GM18507 (cell line): ENCODE results near the gene DLGAP1.
A peak's percentile ranks its signal among the peaks of the same experiment; 100 is the strongest.

Experiments
- DNase-seq: peaks from one replicate; pipeline ENCODE4 v3.0.0; 2011; ENCODE audit warnings: low read depth; ENCODE audit not compliant: insufficient read length; ENCODE audit errors: extremely low spot score
- FAIRE-seq: peaks from 2 replicates; lab custom pipeline; 2011; peaks lifted over from hg19 to GRCh38; lab: Jason Lieb, UNC

Gene DLGAP1

DNA sequence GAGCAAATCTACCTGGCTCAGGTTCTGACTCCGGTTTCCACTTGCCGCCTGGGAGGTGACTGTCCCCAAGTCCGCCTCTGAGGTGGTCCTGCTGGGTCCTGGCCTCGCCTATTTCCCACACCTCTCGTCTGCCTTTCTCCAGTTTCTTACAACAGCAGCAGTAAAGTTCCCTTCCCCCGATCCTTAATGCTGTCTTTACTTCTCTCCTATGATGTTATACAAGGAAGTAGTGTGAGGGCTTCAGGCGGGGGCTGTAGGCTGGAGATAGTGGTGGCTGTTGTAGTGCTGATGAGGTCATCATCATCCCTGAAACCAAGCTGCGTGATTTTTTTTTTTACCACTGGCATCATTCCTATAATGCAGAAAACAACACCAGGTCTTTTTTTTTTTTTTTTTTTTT, 986.3 kb downstream of the DLGAP1 start:
- FAIRE-seq (no peak), DNase-seq (no peak)

DNA sequence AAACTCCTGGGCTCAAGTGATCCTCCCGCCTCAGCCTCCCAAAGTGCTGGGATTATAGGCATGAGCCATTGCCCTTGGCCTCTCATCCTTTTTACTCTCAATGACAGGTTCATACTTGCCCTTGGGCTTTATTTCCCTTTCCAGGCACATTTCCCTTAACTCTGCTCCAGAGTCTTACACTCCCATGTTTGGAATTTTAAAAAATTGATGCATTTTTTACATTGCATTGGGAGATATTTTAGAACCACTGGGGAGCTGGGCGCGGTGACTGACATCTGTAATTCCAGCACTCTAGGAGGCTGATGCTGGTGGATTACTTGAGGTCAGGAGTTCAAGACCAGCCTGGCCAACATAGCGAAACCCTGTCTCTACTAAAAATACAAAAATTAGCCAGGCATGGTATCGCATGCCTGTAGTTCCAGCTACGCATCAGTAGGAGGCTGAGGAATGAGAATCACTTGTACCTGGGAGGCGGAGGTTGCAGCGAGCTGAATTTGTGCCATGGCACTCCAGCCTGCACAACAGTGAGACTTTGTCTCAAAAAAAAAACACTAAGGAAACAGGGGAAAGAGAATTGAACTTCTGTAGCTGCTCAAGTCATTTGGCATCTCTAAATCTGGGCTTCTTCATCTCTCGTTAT, 986.9 kb downstream of the DLGAP1 start:
- no peak for DNase-seq
- no peak for FAIRE-seq

DNA sequence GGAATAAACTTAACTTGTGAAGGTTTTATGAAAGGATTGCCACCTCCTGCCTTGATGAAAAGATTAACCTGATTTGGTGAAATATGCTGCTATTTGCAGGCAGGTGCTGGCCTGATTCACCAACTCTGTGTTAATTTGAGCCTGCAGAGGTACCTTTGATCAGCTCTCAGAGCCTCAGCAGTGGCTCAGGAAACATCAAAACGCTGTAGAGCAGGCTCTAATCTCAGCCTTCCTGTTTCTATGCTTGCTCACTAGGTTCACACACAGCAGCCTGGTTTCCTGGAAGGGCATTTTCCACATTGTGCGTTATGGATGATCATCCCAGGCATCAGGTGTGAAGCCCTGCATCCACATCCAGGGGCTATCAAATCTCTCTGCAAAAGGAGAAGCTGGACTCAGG, 988.2 kb downstream of the DLGAP1 start:
- DNase-seq: no peak
- no peak for FAIRE-seq

DNA sequence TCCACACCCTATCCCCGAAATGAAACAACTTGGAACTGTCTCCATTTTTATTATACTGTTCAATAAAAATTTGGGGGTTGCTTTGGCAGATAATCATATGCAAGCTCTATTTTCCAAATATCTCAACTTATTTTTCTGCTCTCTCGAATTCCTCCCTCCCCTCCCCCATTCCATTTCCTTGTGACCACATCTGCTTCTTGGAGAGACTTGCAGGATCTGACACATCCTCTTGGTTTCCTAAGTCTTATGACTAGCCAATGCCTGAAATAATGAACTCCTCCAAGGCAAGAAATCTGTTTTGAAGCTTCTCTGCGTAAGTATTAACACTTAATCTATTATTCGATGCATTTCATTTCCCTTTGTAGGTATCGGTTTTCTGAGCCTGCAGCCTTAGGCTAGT, 989.1 kb downstream of the DLGAP1 start:
- DNase-seq (no peak), FAIRE-seq (no peak)

DNA sequence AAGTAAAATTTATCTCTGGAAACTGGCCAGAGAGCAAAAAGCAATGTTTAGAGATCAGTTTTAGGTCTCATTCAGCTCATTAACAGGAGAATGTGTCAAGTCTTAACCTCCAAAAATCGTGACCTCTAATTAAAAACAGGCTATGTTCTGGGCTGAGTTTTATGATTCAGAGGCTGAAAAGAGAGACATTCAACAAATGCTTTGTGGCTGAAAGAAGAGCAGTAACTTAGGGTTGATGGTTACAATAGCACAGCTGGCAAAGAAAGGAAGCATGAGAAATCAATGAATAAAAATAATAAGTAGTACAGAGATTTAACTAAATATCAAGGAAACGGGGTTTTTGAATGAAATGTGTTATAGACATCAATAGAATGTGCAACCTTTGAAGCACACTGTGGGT, 992.1 kb downstream of the DLGAP1 start:
- FAIRE-seq: no peak

DNA sequence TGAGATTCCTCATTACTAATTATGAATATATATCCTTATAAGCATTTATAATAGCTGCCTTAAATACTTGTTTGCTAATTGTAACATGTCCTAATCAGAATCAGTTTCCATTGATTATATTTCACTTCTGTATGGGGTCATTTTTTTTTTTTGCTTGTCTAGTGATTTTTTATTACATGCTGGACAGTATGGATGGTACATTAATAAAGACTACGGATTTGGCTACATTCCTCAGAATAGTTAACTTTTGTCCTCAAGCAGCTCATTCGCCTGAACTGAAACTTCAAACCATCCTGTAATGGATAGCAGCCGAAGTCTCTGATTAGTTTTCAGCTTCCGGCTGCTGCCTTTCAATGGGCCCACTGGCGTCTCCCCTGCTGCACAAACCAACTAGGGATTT, 993.4 kb downstream of the DLGAP1 start:
- no peak for FAIRE-seq
- no peak for DNase-seq

More for the DNA sequence above, 992.1 kb downstream of the DLGAP1 start:
- no peak for DNase-seq

DNA sequence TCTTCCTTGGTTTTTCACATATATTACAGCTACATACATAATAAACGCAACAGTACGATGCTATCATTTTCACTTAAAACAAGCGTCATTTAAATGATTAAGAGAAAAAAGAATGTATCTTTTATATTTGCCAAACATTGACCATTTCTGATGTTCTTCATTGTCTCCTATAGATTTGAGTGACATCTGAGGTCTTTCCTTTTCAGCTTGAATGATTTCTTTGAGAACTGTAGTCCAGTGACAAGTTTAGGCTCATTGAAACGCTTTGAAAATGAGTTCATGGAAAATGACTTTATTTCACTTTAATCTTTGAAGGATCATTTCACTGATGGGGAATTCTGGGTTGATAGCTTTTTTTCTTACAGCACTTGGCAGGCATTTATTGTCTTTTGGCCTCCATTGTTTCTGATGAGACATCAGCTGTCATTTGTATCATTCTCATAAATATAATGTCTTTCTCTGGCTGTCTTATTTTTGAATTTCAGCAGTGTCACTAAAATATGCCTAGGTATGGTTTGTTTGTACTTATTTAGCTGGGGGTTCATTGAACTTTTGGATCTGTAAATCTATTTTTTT, 994.2 kb downstream of the DLGAP1 start:
- DNase-seq (no peak), FAIRE-seq (no peak)

DNA sequence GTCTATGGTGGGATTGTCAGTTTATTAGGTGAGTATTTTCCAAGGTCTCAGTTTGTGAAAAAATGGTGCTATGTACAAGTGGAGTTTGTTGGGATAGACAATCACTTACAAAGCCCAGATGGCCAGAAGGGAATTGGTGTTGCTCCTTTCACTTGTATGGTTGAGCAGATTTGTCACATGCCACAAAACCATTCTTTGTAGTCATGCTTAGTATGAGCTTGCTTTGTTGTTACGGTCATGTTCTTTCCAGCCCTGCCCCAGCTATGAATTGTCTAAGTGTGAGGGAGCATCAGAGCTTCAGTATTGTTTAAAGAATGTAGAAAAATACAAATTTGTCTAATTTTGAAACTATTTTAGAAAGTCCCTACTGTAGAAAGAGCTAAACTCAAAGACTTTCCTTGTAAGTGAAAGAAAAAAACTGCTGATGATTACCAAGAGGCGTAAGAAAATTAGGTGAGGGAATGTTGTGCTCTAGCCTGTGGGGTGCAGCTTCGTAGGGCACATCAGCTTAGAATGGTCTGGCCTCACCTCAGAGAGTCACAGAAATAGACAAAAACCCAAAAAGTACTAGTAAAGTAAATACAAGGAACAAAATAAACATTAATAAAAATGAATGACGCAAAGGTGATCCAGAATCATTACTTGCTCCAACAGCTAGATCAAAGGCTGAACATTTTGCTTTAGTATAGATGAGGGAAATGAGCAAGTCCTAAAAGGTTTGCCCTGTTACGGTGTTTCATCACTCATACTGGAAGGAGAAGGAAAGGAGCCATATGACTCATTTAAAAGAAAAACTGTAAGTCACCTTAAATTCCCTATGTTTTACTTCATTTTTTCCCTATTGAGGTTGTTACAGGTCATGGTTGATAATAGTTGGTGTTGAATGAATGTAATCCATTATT, 995.9 kb downstream of the DLGAP1 start:
- DNase-seq: no peak
- no peak for FAIRE-seq

DNA sequence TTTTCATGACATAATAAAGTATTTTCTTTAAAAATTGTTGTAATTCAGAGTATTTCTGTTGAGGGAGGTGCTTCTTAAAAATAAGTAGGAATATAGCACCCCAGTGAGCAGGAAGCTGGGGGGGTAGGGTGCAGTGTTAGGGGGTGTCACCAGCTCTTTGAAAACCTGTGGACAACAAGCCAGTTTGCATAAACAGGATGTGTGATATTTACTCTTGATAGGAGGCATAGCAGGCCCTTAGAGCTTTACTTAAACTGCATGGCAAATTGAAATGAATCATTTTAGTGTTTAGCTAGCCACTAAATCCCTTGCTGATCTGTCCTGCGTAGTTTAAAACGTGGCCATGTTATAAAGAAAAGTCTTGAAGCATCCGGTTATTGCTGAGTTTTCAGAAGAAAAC, 996.7 kb downstream of the DLGAP1 start:
- FAIRE-seq (no peak), DNase-seq (no peak)

DNA sequence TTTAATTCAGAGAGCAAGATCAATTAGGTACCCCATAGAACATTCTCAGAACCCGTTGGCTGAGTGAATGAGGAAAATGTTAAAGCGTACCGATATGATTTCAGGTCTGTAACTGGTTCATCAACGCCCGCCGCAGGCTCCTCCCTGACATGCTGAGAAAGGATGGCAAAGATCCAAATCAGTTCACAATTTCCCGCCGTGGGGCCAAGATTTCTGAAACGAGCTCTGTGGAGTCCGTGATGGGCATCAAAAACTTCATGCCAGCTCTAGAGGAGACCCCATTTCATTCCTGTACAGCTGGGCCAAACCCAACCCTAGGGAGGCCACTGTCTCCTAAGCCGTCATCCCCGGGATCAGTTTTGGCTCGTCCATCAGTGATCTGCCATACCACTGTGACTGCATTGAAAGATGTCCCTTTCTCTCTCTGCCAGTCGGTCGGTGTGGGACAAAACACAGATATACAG, 997.8 kb downstream of the DLGAP1 start:
- no peak for FAIRE-seq
- DNase-seq: no peak

DNA sequence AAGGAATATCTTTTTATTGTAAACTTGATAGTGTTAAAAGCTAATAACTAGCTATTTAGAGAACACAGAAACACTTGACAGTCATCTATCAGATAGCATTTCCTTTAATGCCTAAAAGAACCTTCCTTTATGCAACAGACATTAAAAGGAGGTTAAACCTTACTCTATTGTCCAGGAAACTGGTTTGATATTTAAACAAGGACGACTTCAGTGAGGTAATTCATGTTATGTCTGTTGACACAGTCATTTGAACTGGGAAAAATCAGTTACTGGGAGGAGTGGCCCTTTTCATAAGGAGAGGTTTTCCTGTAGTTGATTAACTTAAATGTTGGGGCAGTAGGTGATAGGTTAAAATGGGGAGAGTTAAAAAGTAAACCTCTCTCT, 998.4 kb downstream of the DLGAP1 start:
- DNase-seq (no peak), FAIRE-seq (no peak)

DNA sequence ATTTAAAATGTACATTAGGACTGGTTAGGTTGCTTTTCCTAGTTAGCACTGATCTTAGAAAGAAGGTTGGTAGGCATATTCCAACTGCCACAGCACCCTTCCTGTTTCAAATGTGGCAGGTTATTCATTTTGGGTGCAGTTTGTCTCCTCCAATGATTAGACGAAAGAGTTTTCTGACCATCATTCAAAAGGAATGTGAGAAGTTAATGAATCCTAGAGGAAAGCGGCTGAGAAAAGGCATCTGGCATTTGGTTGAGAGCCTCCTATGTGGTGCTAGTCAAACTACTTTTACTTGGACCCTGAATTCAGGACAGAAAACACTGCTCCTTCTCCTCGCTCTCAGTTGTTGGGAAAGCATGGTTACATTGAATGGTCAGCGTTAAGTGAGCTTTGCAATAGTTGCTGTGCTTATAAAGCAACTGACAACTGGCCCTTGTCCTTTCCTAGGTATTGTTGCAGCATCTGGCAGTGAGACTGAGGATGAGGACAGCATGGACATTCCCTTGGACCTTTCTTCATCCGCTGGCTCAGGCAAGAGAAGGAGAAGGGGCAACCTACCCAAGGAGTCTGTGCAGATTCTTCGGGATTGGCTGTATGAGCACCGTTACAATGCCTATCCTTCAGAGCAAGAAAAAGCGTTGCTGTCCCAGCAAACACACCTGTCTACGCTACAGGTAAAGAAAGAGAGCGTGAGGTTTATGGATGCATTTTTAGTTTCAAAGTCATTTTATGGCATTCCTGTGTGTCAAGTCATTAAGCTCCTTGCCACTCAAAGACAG, 999.0 kb downstream of the DLGAP1 start:
- FAIRE-seq: no peak
- DNase-seq: no peak

DNA sequence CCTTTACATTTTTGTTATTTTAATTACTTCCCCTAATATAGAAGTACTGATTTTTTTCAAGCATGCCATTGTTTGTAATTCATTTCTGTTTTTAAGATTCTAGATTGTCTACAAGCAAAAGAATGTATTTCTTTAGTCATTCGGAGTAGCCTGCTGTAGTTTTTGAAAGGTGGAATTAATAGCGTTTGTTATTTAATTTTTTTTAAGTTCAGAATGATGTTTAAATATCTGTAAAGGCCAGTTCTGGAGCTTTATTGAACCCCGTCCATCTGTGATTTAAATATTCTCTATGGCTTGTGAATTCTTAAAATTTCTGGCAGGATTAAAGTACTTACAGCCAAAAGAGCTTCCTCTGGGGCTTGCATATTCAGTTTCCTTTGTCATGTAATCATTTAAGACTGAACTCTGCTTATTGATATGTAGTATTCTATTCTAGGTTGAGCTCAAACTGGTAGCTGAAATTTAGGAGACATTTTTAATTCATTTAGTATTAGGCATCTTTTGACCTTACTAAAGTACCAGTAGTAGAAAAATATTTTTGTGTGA, 999.9 kb downstream of the DLGAP1 start:
- DNase-seq: no peak
- no peak for FAIRE-seq

DNA sequence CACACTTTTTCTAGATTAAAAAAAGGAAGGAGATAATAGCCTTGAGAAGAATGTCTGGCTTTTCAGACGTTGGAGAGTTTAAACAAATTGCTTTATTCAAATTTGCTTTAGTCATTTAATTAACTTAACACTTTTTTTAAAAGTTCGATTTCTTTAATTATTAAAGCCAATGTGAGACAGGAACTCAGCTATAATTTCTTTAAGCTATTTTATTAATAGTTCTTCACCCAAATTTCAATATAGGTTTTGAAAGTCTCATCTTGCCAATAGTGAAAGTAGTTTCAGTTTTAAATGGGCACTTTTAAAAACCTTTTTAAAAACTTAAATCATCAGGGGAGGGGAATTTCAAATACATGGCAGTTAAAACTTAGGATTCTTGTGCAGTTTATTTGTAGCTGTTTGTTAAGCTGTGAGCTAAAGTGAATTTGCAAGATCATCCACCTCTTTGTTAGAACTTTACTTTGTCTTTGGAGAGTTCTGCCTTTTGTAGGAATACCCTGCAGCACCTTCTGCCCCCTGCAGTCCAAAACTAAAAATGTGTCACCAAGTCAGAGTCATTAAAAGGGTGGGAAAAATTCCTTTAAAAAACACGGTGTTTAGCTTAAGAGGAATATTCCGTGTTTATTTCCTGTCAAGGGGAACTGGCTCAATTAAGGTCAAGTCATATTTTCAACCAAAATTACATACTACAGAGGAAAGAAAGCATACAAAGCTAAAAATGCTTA, 1000.6 kb downstream of the DLGAP1 start:
- peak; percentile 67 for FAIRE-seq
- DNase-seq: no peak

DNA sequence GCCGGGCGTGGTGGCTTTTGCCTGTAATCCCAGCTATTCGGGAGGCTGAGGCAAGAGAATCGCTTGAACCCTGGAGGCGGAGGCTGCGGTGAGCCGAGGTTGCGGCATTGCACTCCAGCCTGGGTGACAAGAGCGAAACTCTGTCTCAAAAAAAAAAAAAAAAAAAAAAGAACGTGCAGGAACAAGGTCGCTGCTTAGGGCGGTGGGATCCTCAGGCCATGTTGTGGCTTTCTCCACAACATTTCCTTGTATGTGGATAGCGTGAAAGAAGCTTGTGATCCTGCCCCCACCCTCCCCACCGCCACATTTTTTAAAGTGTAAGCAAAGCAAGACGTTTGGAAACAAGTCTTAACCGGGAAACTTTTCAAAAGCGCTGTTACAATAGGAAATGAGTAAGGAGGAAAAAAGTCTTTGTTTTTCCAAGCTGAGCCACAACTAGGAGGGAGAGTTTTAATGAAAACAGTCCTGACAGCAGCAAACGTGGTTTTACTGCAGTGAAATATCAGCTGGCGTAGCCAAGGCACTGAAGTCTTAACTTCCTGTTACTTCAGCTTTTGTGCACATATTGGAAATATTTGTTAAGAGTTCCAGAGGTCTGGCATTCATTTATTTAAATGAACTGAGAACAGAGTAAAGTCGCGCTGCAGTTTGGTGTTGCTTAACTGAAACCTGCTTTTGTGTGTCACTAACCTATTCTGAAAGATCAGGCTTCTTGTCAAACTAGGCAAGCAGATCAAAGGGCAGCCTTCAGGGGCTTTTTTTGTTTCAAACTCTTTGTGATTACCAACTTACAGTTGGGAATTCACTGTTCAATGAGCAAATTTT, 1001.4 kb downstream of the DLGAP1 start:
- DNase-seq (no peak), FAIRE-seq (peak; percentile 71)

DNA sequence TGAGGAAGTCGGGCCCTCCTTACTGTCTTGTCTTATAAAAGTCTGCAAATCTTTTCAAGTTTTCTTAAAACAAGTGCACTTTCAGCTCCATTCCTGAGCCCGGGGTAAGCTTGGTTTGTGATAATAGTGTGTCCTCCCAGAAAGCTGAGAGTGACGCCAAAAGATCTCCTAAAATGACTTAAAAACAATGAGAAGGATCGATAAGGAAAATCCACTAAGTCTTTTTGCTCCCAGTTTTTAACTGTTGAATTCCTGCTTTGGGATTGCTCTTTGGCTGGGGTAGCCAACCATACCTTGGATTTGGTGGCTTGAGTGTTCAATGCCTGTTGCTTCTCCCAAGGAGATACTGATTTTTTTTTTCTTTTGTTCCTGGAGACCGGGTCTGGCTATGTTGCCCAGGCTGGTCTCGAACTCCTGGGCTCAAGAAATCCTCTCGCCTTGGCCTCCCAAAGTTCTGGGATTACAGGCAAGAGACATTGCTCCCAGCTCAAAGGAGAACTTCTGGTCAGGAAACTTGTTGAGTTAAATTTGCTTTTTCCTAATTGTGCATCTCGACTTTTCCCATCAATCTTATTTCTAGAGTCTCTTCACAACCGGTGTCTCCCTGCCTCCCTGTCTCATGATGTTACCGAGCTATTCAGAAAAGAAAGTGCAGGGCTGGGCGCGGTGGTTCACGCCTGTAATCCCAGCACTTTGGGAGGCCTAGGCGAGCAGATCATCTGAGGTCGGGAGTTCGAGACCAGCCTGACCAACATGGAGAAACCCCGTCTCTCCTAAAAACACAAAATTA, 1002.2 kb downstream of the DLGAP1 start:
- FAIRE-seq (no peak), DNase-seq (no peak)

DNA sequence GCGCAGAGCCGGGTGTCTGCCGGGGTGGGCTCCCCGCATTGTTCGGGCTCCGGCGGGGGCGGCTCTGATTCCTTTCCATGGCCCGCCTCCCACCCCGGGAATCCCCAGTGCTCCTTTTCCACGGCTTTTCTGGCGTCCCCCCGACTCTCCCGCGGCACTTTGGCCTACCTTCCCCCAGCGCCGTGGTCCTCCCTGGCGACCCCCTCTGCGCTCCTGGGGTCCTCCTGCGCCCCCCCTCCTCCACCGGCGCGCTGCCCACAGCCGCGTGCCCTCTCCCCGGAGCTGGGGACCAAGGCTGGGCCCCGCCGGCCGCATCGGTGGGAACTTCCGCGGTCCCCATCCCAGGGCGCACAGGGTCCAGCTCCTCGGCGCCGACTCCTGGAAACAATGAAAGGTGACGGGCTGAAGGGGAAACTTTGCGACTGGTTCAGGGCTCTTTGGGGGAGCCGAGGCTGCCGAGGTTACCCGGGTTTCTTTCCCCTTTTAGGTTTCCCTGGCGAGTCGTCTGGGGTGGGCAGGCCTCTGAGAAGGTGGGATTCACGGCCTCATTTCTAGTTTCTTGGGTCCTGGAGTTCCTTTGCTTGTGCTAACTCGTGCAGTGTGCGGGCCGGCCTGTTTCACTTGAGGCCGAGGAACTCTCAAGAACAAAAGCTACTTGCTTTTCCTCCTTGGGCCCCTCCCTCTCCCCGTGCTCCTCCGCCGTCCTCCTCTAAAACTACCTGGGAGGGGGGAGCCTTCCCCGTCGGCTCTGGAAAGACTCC, 1002.9 kb downstream of the DLGAP1 start:
- DNase-seq (no peak), FAIRE-seq (no peak)
